Esophagus squamous epithelium (tissue), 4 donors: ENCODE data around the gene HPSE2.

Experiments
- POLR2A ChIP-seq, 4 donors: fragments of 450-650 bp; IDR thresholded peaks; one replicate each; pipeline ENCODE4 v1.6.1; 2017; ENCODE audit warnings: antibody characterized with exemption in 4 of 4, mild to moderate bottlenecking in 4 of 4, moderate library complexity in 3 of 4
- TF ChIP-seq, protein P1 (sequence below), 6 experiments: fragments of 450-650 bp in 4 of 6; fragments of 200-600 bp in 2 of 6; sonication (generic) in 2 of 6; IDR thresholded peaks; one replicate each; pipeline ENCODE4 v1.5.1; 2016 to 2019; ENCODE audit warnings: antibody characterized with exemption in 6 of 6, mild to moderate bottlenecking in 4 of 6, moderate library complexity in 4 of 6

DNA sequence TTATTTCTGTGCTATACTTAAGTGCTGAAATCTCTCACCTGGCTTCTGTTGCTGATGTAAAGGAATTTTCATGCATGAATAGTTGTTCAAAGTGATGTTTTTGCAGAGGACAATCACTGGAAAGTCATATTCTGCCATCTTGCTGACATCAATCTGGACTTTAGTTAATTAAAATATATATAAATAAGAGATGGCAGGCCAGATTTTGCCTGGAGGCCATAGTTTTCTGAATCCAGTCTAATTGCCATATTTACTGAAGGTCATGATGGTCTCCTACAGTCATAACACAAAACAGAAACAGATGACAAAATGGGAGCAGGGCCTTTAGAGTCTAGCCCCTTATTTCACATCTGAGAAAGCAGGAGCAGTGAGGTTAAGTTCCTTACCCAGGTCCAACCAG is 228.2 kb downstream of the HPSE2 start:
- TF ChIP-seq, protein P1, sequence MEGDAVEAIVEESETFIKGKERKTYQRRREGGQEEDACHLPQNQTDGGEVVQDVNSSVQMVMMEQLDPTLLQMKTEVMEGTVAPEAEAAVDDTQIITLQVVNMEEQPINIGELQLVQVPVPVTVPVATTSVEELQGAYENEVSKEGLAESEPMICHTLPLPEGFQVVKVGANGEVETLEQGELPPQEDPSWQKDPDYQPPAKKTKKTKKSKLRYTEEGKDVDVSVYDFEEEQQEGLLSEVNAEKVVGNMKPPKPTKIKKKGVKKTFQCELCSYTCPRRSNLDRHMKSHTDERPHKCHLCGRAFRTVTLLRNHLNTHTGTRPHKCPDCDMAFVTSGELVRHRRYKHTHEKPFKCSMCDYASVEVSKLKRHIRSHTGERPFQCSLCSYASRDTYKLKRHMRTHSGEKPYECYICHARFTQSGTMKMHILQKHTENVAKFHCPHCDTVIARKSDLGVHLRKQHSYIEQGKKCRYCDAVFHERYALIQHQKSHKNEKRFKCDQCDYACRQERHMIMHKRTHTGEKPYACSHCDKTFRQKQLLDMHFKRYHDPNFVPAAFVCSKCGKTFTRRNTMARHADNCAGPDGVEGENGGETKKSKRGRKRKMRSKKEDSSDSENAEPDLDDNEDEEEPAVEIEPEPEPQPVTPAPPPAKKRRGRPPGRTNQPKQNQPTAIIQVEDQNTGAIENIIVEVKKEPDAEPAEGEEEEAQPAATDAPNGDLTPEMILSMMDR (IDR thresholded peaks at IDR 0.05): no peak
- TF ChIP-seq POLR2A (IDR thresholded peaks at IDR 0.05): no peak
